Measurements from ENCODE around the gene LRPAP1.

LRPAP1 gene

GRCh38 chr4:3482707-3483106 lies 49.5 kb downstream of the LRPAP1 start:
- in situ Hi-C loops (cut with MboI; ENCODE audit: low pct_unique_long_range_greater_than_20kb, low sequenced_read_pairs, unreplicated experiment) = no loop called here
- DNase-seq (ENCODE audit: low spot score) = no peak
- no peak for TF ChIP-seq CTCF (IDR thresholded peaks at IDR 0.05; ENCODE audit: extremely low read depth, insufficient read depth, missing control alignments)

- no peak for TF ChIP-seq CTCF (IDR thresholded peaks at IDR 0.05; ENCODE audit: extremely low read depth, insufficient read depth, missing control alignments)
- in situ Hi-C loops (cut with MboI; ENCODE audit: low pct_unique_long_range_greater_than_20kb, low sequenced_read_pairs, unreplicated experiment) = no loop called here
- no peak for DNase-seq (ENCODE audit: low spot score)
Measured at GRCh38 chr4:3481783-3482393, 50.3 kb downstream of the LRPAP1 start.

GRCh38 chr4:3481113-3481531 lies 51.1 kb downstream of the LRPAP1 start:
- DNase-seq (ENCODE audit: low spot score) = no peak
- no peak for TF ChIP-seq CTCF (IDR thresholded peaks at IDR 0.05; ENCODE audit: extremely low read depth, insufficient read depth, missing control alignments)
- in situ Hi-C loops (cut with MboI; ENCODE audit: low pct_unique_long_range_greater_than_20kb, low sequenced_read_pairs, unreplicated experiment) = no loop called here

- peak; percentile 98 for TF ChIP-seq CTCF (IDR thresholded peaks at IDR 0.05; ENCODE audit: extremely low read depth, insufficient read depth, missing control alignments)
- peak; percentile 92 for DNase-seq (ENCODE audit: low spot score)
- in situ Hi-C loops (cut with MboI; ENCODE audit: low pct_unique_long_range_greater_than_20kb, low sequenced_read_pairs, unreplicated experiment) = no loop called here
Measured at GRCh38 chr4:3480528-3481112, 51.6 kb downstream of the LRPAP1 start.

- TF ChIP-seq CTCF (IDR thresholded peaks at IDR 0.05; ENCODE audit: extremely low read depth, insufficient read depth, missing control alignments) = no peak
- DNase-seq (ENCODE audit: low spot score) = no peak
- in situ Hi-C loops (cut with MboI; ENCODE audit: low pct_unique_long_range_greater_than_20kb, low sequenced_read_pairs, unreplicated experiment) = no loop called here
Measured at GRCh38 chr4:3479358-3480101, 52.7 kb downstream of the LRPAP1 start.

- in situ Hi-C loops (cut with MboI; ENCODE audit: low pct_unique_long_range_greater_than_20kb, low sequenced_read_pairs, unreplicated experiment) = no loop called here
- TF ChIP-seq CTCF (IDR thresholded peaks at IDR 0.05; ENCODE audit: extremely low read depth, insufficient read depth, missing control alignments) = no peak
- no peak for DNase-seq (ENCODE audit: low spot score)
Measured at GRCh38 chr4:3478446-3479357, 53.5 kb downstream of the LRPAP1 start.

Data from GM13977 (cell line).